KMS-11 (cell line): ENCODE data around the gene LRRC53.
A peak's percentile ranks its signal among the peaks of the same experiment; 100 is the strongest.

Experiments used
- H2AFZ ChIP-seq: fragments of 200-600 bp; sonication (generic); 2 replicates; pipeline ENCODE4 v1.6.1; 2016; ENCODE audit warnings: antibody characterized with exemption, mixed run types, low read depth
- H3K27ac ChIP-seq: fragments of 200-600 bp; sonication (generic); 2 replicates; pipeline ENCODE4 v1.6.1; 2016; ENCODE audit warnings: mild to moderate bottlenecking, mixed run types
- H3K27me3 ChIP-seq: fragments of 200-600 bp; sonication (generic); 2 replicates; pipeline ENCODE4 v1.6.1; 2017; ENCODE audit warnings: mild to moderate bottlenecking, low read depth, mixed run types, moderate library complexity; ENCODE audit not compliant: insufficient read depth
- H3K36me3 ChIP-seq: fragments of 200-600 bp; sonication (generic); 2 replicates; pipeline ENCODE4 v1.6.1; 2017; ENCODE audit warnings: mild to moderate bottlenecking, mixed run types; ENCODE audit not compliant: insufficient read depth
- H3K4me1 ChIP-seq: fragments of 200-600 bp; sonication (generic); 2 replicates; pipeline ENCODE4 v1.6.1; 2016; ENCODE audit warnings: mild to moderate bottlenecking, low read depth, mixed run types; ENCODE audit not compliant: poor library complexity, severe bottlenecking
- H3K4me2 ChIP-seq: fragments of 200-600 bp; sonication (generic); 2 replicates; pipeline ENCODE4 v1.7.0; 2016; ENCODE audit warnings: mild to moderate bottlenecking, mixed run types
- H3K4me3 ChIP-seq: fragments of 200-600 bp; sonication (generic); IDR thresholded peaks from 2 replicates; pipeline ENCODE4 v1.6.1; 2017; ENCODE audit warnings: low read depth, low read length, mixed read lengths; ENCODE audit not compliant: insufficient read depth
- H3K79me2 ChIP-seq: fragments of 200-600 bp; sonication (generic); 2 replicates; pipeline ENCODE4 v1.6.1; 2016; ENCODE audit warnings: low read depth, mixed run types; ENCODE audit not compliant: insufficient read depth
- H3K9ac ChIP-seq: fragments of 200-600 bp; sonication (generic); 2 replicates; pipeline ENCODE4 v1.6.1; 2016; ENCODE audit warnings: mild to moderate bottlenecking, mixed run types
- H4K20me1 ChIP-seq: fragments of 200-600 bp; sonication (generic); 2 replicates; pipeline ENCODE4 v1.6.1; 2016; ENCODE audit warnings: mild to moderate bottlenecking, mixed run types; ENCODE audit not compliant: insufficient read depth
- CTCF ChIP-seq: fragments of 200-600 bp; sonication (generic); conservative IDR thresholded peaks from 2 replicates; pipeline ENCODE4 v1.6.1; 2017; ENCODE audit warnings: low read depth, mild to moderate bottlenecking, antibody characterized with exemption, low read length, moderate library complexity, mixed read lengths

The LRRC53 gene

GRCh38 chr1:74513411-74514300, 1.2 kb upstream of the LRRC53 start:
- Histone ChIP-seq H3K4me3 (no peak overlapping the region), H3K27ac (peak overlapping the region; percentile 75), H3K27me3 (no peaks in the 10 kb centered on the region), H2AFZ (peak overlapping the region; percentile 25), H3K9ac (0 out of 2 replicates have a peak overlapping the region, but pooled peaks have one; percentile 19), H3K4me2 (peak overlapping the region; percentile 80), H3K4me1 (peaks cover 70% of the 10 kb centered on the region), H3K36me3 (no peaks in the 10 kb centered on the region), H4K20me1 (no peaks in the 10 kb centered on the region), H3K79me2 (no peaks in the 10 kb centered on the region)
- no peak for TF ChIP-seq CTCF

GRCh38 chr1:74508449-74508848, 4.0 kb downstream of the LRRC53 start:
- Histone ChIP-seq H4K20me1 (no peaks in the 10 kb centered on the region), H3K27ac (no peak overlapping the region), H2AFZ (no peak overlapping the region), H3K9ac (no peak overlapping the region), H3K79me2 (no peaks in the 10 kb centered on the region), H3K27me3 (no peaks in the 10 kb centered on the region), H3K4me3 (no peak overlapping the region), H3K4me2 (no peak overlapping the region), H3K36me3 (no peaks in the 10 kb centered on the region), H3K4me1 (peaks cover 20% of the 10 kb centered on the region)
- no peak for TF ChIP-seq CTCF

- Histone ChIP-seq H3K4me1 (no peaks in the 10 kb centered on the region), H3K4me2 (no peak overlapping the region), H2AFZ (no peak overlapping the region), H3K27me3 (no peaks in the 10 kb centered on the region), H3K79me2 (no peaks in the 10 kb centered on the region), H4K20me1 (no peaks in the 10 kb centered on the region), H3K27ac (no peak overlapping the region), H3K36me3 (no peaks in the 10 kb centered on the region), H3K9ac (no peak overlapping the region), H3K4me3 (no peak overlapping the region)
- no peak for TF ChIP-seq CTCF
Observed at GRCh38 chr1:74505928-74506710, 6.3 kb downstream of the LRRC53 start.

DNA sequence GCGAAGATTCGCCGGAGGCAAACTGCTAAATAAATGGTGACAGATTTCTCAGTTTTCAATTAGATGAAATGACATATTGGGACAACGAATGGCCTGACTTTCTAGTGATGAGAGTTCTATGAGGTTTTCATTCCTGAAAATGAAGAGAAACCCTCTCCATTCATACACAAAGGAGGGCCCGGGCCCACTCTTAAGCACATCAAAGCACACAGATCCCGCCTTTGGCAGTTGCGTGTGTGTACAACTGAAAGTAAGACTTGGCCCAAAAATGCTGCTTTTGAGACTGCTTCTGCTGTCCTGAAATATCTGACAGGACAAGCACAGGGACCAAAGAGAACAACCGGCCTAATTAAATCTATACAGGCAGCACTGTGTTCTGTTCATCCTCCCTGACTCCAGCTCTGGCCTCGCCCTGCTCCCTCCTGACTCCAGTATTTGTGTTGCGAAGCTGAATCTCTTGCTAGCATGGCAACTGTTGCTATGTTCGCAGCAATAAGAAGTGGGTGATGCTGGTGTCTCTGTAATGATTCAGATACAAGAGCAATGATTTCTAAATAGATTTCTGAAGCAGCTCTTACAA, 7.4 kb downstream of the LRRC53 start:
- Histone ChIP-seq H3K4me2 (no peak overlapping the region), H3K4me3 (no peak overlapping the region), H3K9ac (no peak overlapping the region), H2AFZ (no peak overlapping the region), H3K27me3 (no peaks in the 10 kb centered on the region), H3K27ac (no peak overlapping the region), H3K36me3 (no peaks in the 10 kb centered on the region), H3K79me2 (no peaks in the 10 kb centered on the region), H3K4me1 (no peaks in the 10 kb centered on the region), H4K20me1 (no peaks in the 10 kb centered on the region)
- TF ChIP-seq CTCF: no peak
